ENCODE data around the gene RBPJ. TPM values are rescaled to one million over a fixed set of nuclear protein-coding genes. Genes with fewer than 3 reads are reported as not detected.

The RBPJ gene
- polyA plus RNA-seq, 1 donor from 2014 or later, result 89.8 TPM

GRCh38 chr4:26289401-26289800, 31.4 kb upstream of the RBPJ start:
- Histone ChIP-seq H3K27me3 (ENCODE audit: insufficient read depth, low read depth, low read length) (no peaks in the 10 kb centered on the region), H3K27ac (ENCODE audit: low read length) (no peak overlapping the region), H3K79me2 (replicated peaks; ENCODE audit: insufficient read depth, low read length) (no peaks in the 10 kb centered on the region), H3F3A (ENCODE audit: insufficient read depth, low read length, poor library complexity, severe bottlenecking) (no peaks in the 10 kb centered on the region), H4K20me1 (ENCODE audit: insufficient read depth) (no peaks in the 10 kb centered on the region), H3K4me3 (ENCODE audit: low read length) (no peak overlapping the region), H3K9me3 (ENCODE audit: low read length) (no peaks in the 10 kb centered on the region), H3K4me2 (ENCODE audit: low read length) (no peak overlapping the region), H3K36me3 (ENCODE audit: insufficient read depth, low read length) (no peaks in the 10 kb centered on the region), H3K9me2 (ENCODE audit: insufficient read depth, low read length) (no peaks in the 10 kb centered on the region), H2AFZ (ENCODE audit: low read depth, low read length) (no peak overlapping the region), H3K9ac (ENCODE audit: low read length) (no peak overlapping the region)
- TF ChIP-seq, protein P1, sequence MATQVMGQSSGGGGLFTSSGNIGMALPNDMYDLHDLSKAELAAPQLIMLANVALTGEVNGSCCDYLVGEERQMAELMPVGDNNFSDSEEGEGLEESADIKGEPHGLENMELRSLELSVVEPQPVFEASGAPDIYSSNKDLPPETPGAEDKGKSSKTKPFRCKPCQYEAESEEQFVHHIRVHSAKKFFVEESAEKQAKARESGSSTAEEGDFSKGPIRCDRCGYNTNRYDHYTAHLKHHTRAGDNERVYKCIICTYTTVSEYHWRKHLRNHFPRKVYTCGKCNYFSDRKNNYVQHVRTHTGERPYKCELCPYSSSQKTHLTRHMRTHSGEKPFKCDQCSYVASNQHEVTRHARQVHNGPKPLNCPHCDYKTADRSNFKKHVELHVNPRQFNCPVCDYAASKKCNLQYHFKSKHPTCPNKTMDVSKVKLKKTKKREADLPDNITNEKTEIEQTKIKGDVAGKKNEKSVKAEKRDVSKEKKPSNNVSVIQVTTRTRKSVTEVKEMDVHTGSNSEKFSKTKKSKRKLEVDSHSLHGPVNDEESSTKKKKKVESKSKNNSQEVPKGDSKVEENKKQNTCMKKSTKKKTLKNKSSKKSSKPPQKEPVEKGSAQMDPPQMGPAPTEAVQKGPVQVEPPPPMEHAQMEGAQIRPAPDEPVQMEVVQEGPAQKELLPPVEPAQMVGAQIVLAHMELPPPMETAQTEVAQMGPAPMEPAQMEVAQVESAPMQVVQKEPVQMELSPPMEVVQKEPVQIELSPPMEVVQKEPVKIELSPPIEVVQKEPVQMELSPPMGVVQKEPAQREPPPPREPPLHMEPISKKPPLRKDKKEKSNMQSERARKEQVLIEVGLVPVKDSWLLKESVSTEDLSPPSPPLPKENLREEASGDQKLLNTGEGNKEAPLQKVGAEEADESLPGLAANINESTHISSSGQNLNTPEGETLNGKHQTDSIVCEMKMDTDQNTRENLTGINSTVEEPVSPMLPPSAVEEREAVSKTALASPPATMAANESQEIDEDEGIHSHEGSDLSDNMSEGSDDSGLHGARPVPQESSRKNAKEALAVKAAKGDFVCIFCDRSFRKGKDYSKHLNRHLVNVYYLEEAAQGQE (IDR thresholded peaks at IDR 0.05; ENCODE audit: borderline replicate concordance), result no peak
- TF ChIP-seq SMC3 (conservative IDR thresholded peaks at IDR 0.05; ENCODE audit: poor library complexity) (no peak), TAF1 (IDR thresholded peaks at IDR 0.05; ENCODE audit: low read depth) (no peak), POLR2AphosphoS5 (IDR thresholded peaks at IDR 0.05) (no peak), EZH2 (IDR thresholded peaks at IDR 0.05; ENCODE audit: borderline replicate concordance, insufficient read depth, low read length, poor library complexity, severe bottlenecking) (no peak), MXI1 (conservative IDR thresholded peaks at IDR 0.05; ENCODE audit: poor library complexity, severe bottlenecking) (no peak), CTCF (IDR thresholded peaks at IDR 0.05; ENCODE audit: poor library complexity, severe bottlenecking) (no peak), EP300 (conservative IDR thresholded peaks at IDR 0.05; ENCODE audit: poor library complexity, severe bottlenecking) (no peak)

- TF ChIP-seq CTCF (IDR thresholded peaks at IDR 0.05; ENCODE audit: poor library complexity, severe bottlenecking), result no peak
- no peak for TF ChIP-seq POLR2AphosphoS5 (IDR thresholded peaks at IDR 0.05)
- no peak for TF ChIP-seq EP300 (conservative IDR thresholded peaks at IDR 0.05; ENCODE audit: poor library complexity, severe bottlenecking)
- TF ChIP-seq SMC3 (conservative IDR thresholded peaks at IDR 0.05; ENCODE audit: poor library complexity), result no peak
- TF ChIP-seq, protein P1 (IDR thresholded peaks at IDR 0.05; ENCODE audit: borderline replicate concordance), result no peak
- no peak for TF ChIP-seq RAD21 (conservative IDR thresholded peaks at IDR 0.05)
- no peak for TF ChIP-seq EZH2 (IDR thresholded peaks at IDR 0.05; ENCODE audit: borderline replicate concordance, insufficient read depth, low read length, poor library complexity, severe bottlenecking)
- TF ChIP-seq TAF1 (IDR thresholded peaks at IDR 0.05; ENCODE audit: low read depth), result no peak
- TF ChIP-seq MXI1 (conservative IDR thresholded peaks at IDR 0.05; ENCODE audit: poor library complexity, severe bottlenecking), result no peak
Measured at GRCh38 chr4:26290321-26290720, 30.5 kb upstream of the RBPJ start.

More at GRCh38 chr4:26290321-26290720, 30.5 kb upstream of the RBPJ start:
- no peak overlapping the region for H3K27ac ChIP-seq (ENCODE audit: low read length)
- no peaks in the 10 kb centered on the region for H4K20me1 ChIP-seq (ENCODE audit: insufficient read depth)
- no peaks in the 10 kb centered on the region for H3K27me3 ChIP-seq (ENCODE audit: insufficient read depth, low read depth, low read length)
- H3F3A ChIP-seq (ENCODE audit: insufficient read depth, low read length, poor library complexity, severe bottlenecking), result no peaks in the 10 kb centered on the region
- no peaks in the 10 kb centered on the region for H3K9me2 ChIP-seq (ENCODE audit: insufficient read depth, low read length)
- H3K79me2 ChIP-seq (replicated peaks; ENCODE audit: insufficient read depth, low read length), result no peaks in the 10 kb centered on the region
- H2AFZ ChIP-seq (ENCODE audit: low read depth, low read length), result no peak overlapping the region
- H3K9me3 ChIP-seq (ENCODE audit: low read length), result no peaks in the 10 kb centered on the region
- H3K36me3 ChIP-seq (ENCODE audit: insufficient read depth, low read length), result no peaks in the 10 kb centered on the region
- H3K4me2 ChIP-seq (ENCODE audit: low read length), result no peak overlapping the region
- no peak overlapping the region for H3K4me3 ChIP-seq (ENCODE audit: low read length)
- no peak overlapping the region for H3K9ac ChIP-seq (ENCODE audit: low read length)

All from neural cell (in vitro differentiated cells).